Esophagus mucosa (tissue), 1 donor: Measurements from ENCODE around the gene YEATS2. TPM values are rescaled to one million over a fixed set of nuclear protein-coding genes. Genes with fewer than 3 reads are reported as not detected.
"Not testable (repeated sequence)": the region's sequence is repeated elsewhere in the genome, so short reads cannot be mapped to it uniquely, and the experiment has no call there.

Experiments
- ATAC-seq: fragments of 200-7000 bp; cut with Tn5 transposase; one replicate; pipeline ENCODE4 v1.9.1; 2020
- total RNA-seq: library from RNA; stranded (reverse); gene quantifications from one replicate; pipeline ENCODE4 v1.2.4, GENCODE V29; 2023
- donor health status: DM: yes; HTN: yes; CAD: no.

The YEATS2 gene
- 13.2 TPM for total RNA-seq

- peak; percentile 89 for ATAC-seq
Observed at GRCh38 chr3:183697610-183698317, at the start of gene YEATS2. Gene YEATS2 (plus strand): TSS chr3:183697797. CDS start chr3:183715163, 17,366 bp downstream.

- no peak for ATAC-seq
Observed at GRCh38 chr3:183650554-183650953, 47.0 kb upstream of the YEATS2 start.

DNA sequence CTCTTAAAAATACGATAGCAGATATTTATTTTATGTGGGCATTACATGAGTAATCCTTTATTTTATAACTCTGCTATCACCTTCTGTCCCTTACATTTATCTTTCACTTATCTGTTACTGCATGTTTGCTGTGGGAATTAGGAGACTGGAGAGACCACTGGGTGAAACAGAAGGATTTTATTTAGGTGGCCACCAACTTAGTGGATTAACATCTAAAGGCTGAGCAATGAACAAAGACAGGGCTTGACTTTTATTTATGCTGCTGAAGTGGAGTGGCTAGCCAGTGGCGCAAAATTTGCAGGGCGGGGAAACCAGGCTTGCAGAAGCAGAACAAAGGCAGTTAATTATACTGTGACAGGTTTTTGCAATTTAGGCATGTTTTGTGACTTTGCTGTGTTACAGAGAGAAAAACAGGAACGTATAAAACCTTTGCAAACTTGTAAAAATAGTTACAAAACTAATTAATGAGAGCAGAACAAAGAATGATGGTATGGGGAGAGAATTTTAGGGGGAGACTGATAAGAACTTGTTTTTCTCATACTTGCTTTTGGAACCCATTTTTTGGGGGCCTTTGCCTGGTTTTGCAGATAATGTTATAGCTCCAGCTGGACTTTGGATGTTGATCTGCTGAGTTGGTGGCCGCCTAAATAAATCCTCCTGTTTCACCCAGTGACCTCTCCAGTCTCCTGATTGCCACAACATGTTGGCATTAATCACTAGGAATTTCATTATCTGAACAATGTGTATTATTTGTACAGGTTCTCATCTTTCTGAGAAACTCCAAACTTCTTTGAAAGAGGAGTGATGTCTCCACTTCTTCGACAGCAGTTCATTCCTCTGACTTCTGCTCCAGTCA, 44.2 kb upstream of the YEATS2 start:
- no peak for ATAC-seq

DNA sequence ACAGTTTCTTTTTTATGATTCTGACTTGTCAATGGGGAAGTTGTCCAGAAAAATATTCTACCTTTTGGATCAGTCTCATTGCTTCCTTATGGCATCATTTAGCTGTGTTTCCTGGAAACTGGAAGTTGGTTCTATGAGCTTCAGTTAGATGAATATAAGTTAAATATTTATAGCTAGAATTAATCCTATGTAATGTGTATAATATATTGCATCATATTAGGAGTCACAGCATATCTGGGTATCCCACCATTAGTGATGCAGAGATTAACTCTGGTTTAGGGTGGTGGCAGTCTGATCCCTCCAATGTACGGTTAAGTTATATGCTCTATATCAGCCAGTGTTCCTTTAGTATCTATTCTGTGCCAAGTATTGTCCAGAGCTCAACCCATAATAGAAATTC, 42.9 kb upstream of the YEATS2 start:
- ATAC-seq = no peak

DNA sequence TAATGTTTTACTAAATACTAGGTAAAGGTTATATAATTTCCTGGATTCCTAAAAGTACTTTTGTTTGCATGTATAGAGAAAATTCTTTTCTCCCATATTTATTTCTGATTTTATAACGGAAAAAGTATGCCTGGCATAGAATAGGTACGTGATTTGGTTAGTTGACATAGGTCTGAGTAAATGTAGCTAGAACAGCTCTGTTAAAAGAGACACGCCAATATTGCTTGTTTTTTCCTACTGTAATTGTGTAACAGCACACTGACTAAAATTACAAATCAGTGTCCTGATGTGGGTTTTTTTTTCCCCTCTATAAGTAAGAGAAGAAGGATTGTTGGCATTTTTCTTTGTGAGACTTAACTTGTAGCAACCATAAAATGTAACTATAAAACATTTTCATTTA, 35.5 kb upstream of the YEATS2 start:
- no peak for ATAC-seq

- no peak for ATAC-seq
Observed at GRCh38 chr3:183664913-183665381, 32.6 kb upstream of the YEATS2 start.

DNA sequence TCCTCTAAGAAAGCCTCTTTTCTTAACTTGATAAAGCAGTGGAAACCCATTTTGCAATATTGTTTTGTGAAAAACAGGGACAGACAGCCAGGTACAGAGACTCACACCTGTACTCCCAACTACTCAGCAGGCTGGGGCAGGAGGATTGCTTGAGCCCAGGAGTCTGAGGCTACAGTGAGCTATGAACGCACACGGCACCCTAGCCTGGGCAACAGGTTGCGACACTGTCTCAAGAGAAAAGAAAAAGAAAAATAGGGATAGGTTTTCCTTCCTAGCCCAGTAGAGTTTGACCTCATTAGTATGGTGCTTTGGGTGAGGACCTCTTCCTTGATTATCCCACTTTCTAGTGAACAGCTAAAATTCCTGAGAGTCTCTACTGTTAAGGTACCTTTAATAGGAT, 17.5 kb upstream of the YEATS2 start:
- no peak for ATAC-seq

DNA sequence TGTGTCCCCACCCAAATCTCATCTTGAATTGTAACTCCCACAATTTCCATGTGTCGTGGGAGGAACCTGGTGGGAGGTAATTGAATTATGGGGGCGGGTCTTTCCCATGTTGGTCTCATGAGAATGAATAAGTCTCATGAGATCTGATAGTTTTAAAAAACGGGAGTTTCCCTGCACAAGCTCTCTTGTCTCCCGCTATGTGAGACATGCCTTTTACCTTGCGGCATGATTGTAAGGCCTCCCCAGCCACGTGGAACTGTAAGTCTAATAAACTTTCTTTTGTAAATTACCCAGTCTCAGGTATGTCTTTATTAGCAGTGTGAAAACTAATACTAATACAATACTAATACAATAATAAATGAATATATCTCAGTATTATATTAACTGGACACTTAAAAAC, 9.9 kb upstream of the YEATS2 start:
- ATAC-seq = no peak

GRCh38 chr3:183688874-183689273, 8.7 kb upstream of the YEATS2 start:
- no peak for ATAC-seq

- not testable (repeated sequence) for ATAC-seq
Observed at GRCh38 chr3:183689621-183690020, 8.0 kb upstream of the YEATS2 start.

- ATAC-seq = no peak
Observed at GRCh38 chr3:183690402-183690995, 7.1 kb upstream of the YEATS2 start.

- no peak for ATAC-seq
Observed at GRCh38 chr3:183692436-183692835, 5.2 kb upstream of the YEATS2 start.

- ATAC-seq = no peak
Observed at GRCh38 chr3:183695569-183696364, 1.8 kb upstream of the YEATS2 start.

GRCh38 chr3:183697123-183697609, 431 bp upstream of the YEATS2 start:
- no peak for ATAC-seq

GRCh38 chr3:183698318-183698751, 738 bp downstream of the YEATS2 start:
- ATAC-seq = peak; percentile 33

DNA sequence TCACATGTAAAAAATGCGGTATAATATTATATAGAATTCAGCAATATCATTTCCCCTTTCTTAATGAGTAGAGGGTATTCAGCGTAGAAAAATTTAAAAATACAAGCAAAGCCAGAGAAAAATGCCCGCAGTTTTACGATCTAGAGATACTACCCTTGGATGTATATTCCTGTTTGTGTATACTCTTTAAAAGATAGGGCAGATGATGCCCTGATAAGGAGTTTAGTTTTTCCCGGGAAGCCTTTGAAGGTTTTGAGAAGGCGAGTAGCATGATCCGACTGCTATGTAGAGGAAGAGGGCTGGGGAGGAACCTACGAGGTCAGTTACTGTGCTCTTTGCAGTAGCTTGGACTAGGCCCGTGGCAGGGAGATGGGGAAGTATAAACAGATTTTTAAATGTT, 1.2 kb downstream of the YEATS2 start:
- ATAC-seq = no peak

- ATAC-seq = no peak
Observed at GRCh38 chr3:183699238-183699947, 1.8 kb downstream of the YEATS2 start.

- peak; percentile 54 for ATAC-seq
Observed at GRCh38 chr3:183701744-183702143, 4.1 kb downstream of the YEATS2 start.

DNA sequence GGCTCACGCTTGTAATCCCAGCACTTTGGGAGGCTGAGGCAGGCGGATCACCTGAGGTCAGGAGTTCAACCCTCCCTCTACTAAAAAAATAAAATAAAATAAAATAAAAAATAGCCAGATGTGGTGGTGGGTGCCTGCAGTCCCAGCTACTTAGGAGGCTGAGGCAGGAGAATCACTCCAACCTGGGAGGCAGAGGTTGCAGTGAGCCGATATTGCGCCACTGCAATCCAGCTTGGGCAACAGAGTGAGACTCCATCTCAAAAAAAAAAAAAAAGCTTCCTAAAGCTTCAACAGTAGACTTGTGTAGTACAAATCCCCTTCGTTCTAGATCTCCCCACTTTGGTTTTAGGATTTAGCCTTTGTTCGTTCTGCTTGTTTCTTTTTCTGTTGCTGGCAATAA, 6.3 kb downstream of the YEATS2 start:
- ATAC-seq = not testable (repeated sequence)

- ATAC-seq = no peak
Observed at GRCh38 chr3:183710231-183710630, 12.6 kb downstream of the YEATS2 start.

- no peak for ATAC-seq
Observed at GRCh38 chr3:183711516-183711915, 13.9 kb downstream of the YEATS2 start.

- no peak for ATAC-seq
Observed at GRCh38 chr3:183714622-183715021, 17.0 kb downstream of the YEATS2 start.
